PC-3 (cell line): ENCODE measurements around the gene HASPIN. TPM values are rescaled to one million over a fixed set of nuclear protein-coding genes. Genes with fewer than 3 reads are reported as not detected.
"Not testable (repeated sequence)": the region's sequence is repeated elsewhere in the genome, so short reads cannot be mapped to it uniquely, and the experiment has no call there.

ENCODE experiments used
- ATAC-seq: fragments of 200-7000 bp; cut with Tn5 transposase; 2 replicates; pipeline ENCODE4 v1.9.1; 2020; ENCODE audit warnings: mild to moderate bottlenecking, moderate library complexity
- BruUV-seq: library from RNA; stranded (reverse); fragments of 400-500 nt; replicated peaks from 2 replicates; lab custom pipeline; 2021; lab: Mats Ljungman, UMichigan
- CTCF ChIA-PET: fragments of 300-600 bp; sonication (Branson Sonifier 250); formaldehyde crosslinking; loops from one replicate; lab custom pipeline; 2022; ENCODE audit warnings: antibody characterized with exemption; lab: Charles Lee
- POLR2A ChIA-PET: fragments of 300-600 bp; sonication (Branson Sonifier 250); formaldehyde crosslinking; loops from one replicate; lab custom pipeline; 2022; ENCODE audit warnings: antibody characterized with exemption; ENCODE audit not compliant: unreplicated experiment; lab: Charles Lee
- DNase-seq: peaks from one replicate; pipeline ENCODE4 v3.0.0-alpha.2; 2015
- H2AFZ ChIP-seq: fragments of 300-600 bp; sonication (generic); 2 replicates; pipeline ENCODE4 v1.6.0; 2016; ENCODE audit warnings: antibody characterized with exemption, low read length
- H3F3A ChIP-seq: fragments of 300-600 bp; sonication (generic); one replicate; pipeline ENCODE4 v1.6.0; 2017; ENCODE audit warnings: antibody characterized with exemption, low read length, control low read depth, mild to moderate bottlenecking; ENCODE audit not compliant: unreplicated experiment
- H3K27ac ChIP-seq: fragments of 300-600 bp; sonication (generic); 2 replicates; pipeline ENCODE4 v1.5.1; 2016; ENCODE audit warnings: mild to moderate bottlenecking, low read length
- H3K27me3 ChIP-seq: fragments of 300-600 bp; sonication (generic); 2 replicates; pipeline ENCODE4 v1.6.1; 2016; ENCODE audit warnings: low read length, mixed read lengths
- H3K36me3 ChIP-seq: fragments of 300-600 bp; sonication (generic); 2 replicates; pipeline ENCODE4 v1.6.1; 2016; ENCODE audit warnings: low read depth, mixed run types, low read length, mixed read lengths
- H3K4me1 ChIP-seq: fragments of 300-600 bp; sonication (generic); 2 replicates; pipeline ENCODE4 v1.5.1; 2016; ENCODE audit warnings: low read length; ENCODE audit not compliant: insufficient read depth
- H3K4me2 ChIP-seq: fragments of 300-600 bp; sonication (generic); 2 replicates; pipeline ENCODE4 v1.6.0; 2016; ENCODE audit warnings: low read length
- H3K4me3 ChIP-seq: fragments of 300-600 bp; sonication (generic); 2 replicates; pipeline ENCODE4 v1.5.1; 2016; ENCODE audit warnings: mild to moderate bottlenecking, low read length, mixed read lengths
- H3K79me2 ChIP-seq: fragments of 300-600 bp; sonication (generic); 2 replicates; pipeline ENCODE4 v1.6.1; 2017; ENCODE audit warnings: low read length, mixed read lengths
- H3K9ac ChIP-seq: fragments of 300-600 bp; sonication (generic); 2 replicates; pipeline ENCODE4 v1.6.0; 2016; ENCODE audit warnings: mild to moderate bottlenecking, low read length
- H3K9me2 ChIP-seq: fragments of 300-600 bp; sonication (generic); replicated peaks from 2 replicates; pipeline ENCODE4 v1.6.1; 2016; ENCODE audit warnings: mixed run types, low read length, mixed read lengths
- H3K9me3 ChIP-seq: fragments of 300-600 bp; sonication (generic); 2 replicates; pipeline ENCODE4 v1.6.1; 2016; ENCODE audit warnings: low read length, mixed read lengths
- H4K20me1 ChIP-seq: fragments of 300-600 bp; sonication (generic); 2 replicates; pipeline ENCODE4 v1.6.1; 2016; ENCODE audit warnings: low read length, mixed read lengths
- EZH2 ChIP-seq: fragments of 300-600 bp; sonication (generic); IDR thresholded peaks from one replicate; pipeline ENCODE4 v1.6.1; 2017; ENCODE audit warnings: antibody characterized with exemption, mild to moderate bottlenecking, low read length; ENCODE audit not compliant: unreplicated experiment
- EZH2phosphoT487 ChIP-seq: fragments of 300-600 bp; sonication (generic); IDR thresholded peaks from 2 replicates; pipeline ENCODE4 v1.6.1; 2018; ENCODE audit warnings: mild to moderate bottlenecking, antibody characterized with exemption, low read length, borderline replicate concordance
- intact Hi-C: fragments of 100-400 bp; cut with micrococcal nuclease; formaldehyde crosslinking; loops from 2 replicates; pipeline ENCODE4 v1.9.0; 2023
- total RNA-seq: library from RNA; depleted of rRNA; stranded (reverse); fragments of >200 nt; gene quantifications from 2 replicates; pipeline ENCODE4 v1.2.3, GENCODE V29; 2014
- TF ChIP-seq, protein P1 (sequence below): fragments of 300-600 bp; sonication (generic); conservative IDR thresholded peaks from 2 replicates; pipeline ENCODE4 v1.5.1; 2017; ENCODE audit warnings: antibody characterized with exemption, low read depth, mild to moderate bottlenecking, low read length

The HASPIN gene
- total RNA-seq, 1 experiment from 2014 or later = 10.6 TPM

DNA sequence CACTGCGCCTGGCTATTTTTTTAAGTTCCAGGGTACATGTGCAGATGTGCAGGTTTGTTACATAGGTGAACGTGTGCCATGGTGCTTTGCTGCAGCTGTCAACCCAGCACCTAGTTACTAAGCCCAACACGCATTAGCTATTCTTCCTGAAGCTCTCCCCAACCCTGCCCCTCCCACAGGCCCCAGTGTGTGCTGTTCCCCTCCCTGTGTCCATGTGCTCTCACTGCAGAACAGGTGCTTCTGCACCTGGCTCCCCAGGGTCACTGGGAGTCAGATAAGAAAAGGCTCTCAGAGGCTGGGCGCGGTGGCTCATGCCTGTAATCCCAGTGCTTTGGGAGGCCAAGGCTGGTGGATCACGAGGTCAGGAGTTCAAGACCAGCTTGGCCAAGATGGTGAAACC, 6.2 kb downstream of the HASPIN start:
- Histone ChIP-seq H3K79me2 (peaks cover 30% of the 10 kb centered on the region), H3K27ac (no peak overlapping the region), H4K20me1 (peaks cover 9% of the 10 kb centered on the region; the same call in 1 of the 2 replicates), H3K4me2 (no peak overlapping the region), H3F3A (no peaks in the 10 kb centered on the region), H3K4me3 (no peak overlapping the region), H3K9me2 (no peaks in the 10 kb centered on the region), H3K9me3 (no peaks in the 10 kb centered on the region), H2AFZ (no peak overlapping the region), H3K9ac (no peak overlapping the region), H3K27me3 (no peaks in the 10 kb centered on the region), H3K4me1 (peaks cover 18% of the 10 kb centered on the region), H3K36me3 (peaks cover 11% of the 10 kb centered on the region; the same call in 1 of the 2 replicates)
- BruUV-seq = no TSS peak
- intact Hi-C loops = loop anchor here (5.0 kb wide), 1 partner anchor 48 kb away; no protein-coding TSS in a partner anchor
- ChIA-PET POLR2A (interaction anchor here (0.6 kb wide), 1 partner anchor 253 kb away, joined by 4 read pairs; no protein-coding TSS in a partner anchor), CTCF (no interaction called here)
- ATAC-seq (no peak), DNase-seq (no peak)
- no peak for TF ChIP-seq EZH2

DNA sequence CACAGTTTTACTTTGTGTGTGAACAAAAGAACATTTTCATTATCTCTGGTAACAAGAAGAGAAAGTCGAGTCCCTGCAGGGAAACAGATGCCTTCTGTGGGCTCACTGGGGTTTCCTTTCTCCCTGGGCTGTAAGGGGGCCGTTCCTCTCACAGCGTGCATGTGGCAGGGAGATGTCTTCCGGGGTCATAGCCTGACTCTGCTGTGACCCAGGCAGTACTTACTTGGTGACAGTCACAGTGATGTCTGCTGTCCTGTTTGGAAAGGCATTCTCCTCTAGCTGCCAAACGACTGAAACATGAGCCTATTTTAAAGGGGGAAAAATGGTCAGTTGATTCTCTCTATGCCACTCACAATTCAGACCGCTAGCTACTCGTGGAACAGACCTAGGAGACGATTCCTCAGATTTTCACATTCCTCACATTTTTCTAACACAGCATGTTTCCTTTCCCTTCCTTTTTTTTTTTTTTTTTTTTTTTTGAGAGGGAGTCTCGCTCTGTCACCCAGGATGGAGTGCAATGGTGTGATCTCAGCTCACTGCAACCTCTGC, 7.3 kb downstream of the HASPIN start:
- peaks cover 7% of the 10 kb centered on the region for H3K4me1 ChIP-seq
- ChIA-PET CTCF (no interaction called here), POLR2A (no interaction called here)
- no peak overlapping the region for H3K9ac ChIP-seq
- H3K27ac ChIP-seq = no peak overlapping the region
- H3K4me2 ChIP-seq = no peak overlapping the region
- peaks cover 6% of the 10 kb centered on the region; the same call in 1 of the 2 replicates for H3K36me3 ChIP-seq
- no peaks in the 10 kb centered on the region for H4K20me1 ChIP-seq
- no peak overlapping the region for H2AFZ ChIP-seq
- intact Hi-C loops = loop anchor here (5.0 kb wide), 1 partner anchor 49 kb away; no protein-coding TSS in a partner anchor
- ATAC-seq (no peak), DNase-seq (no peak)
- BruUV-seq = no TSS peak
- no peaks in the 10 kb centered on the region for H3K9me3 ChIP-seq
- no peaks in the 10 kb centered on the region for H3K9me2 ChIP-seq
- H3K4me3 ChIP-seq = no peak overlapping the region
- peaks cover 19% of the 10 kb centered on the region for H3K79me2 ChIP-seq
- no peak for TF ChIP-seq EZH2phosphoT487
- TF ChIP-seq, protein P1, sequence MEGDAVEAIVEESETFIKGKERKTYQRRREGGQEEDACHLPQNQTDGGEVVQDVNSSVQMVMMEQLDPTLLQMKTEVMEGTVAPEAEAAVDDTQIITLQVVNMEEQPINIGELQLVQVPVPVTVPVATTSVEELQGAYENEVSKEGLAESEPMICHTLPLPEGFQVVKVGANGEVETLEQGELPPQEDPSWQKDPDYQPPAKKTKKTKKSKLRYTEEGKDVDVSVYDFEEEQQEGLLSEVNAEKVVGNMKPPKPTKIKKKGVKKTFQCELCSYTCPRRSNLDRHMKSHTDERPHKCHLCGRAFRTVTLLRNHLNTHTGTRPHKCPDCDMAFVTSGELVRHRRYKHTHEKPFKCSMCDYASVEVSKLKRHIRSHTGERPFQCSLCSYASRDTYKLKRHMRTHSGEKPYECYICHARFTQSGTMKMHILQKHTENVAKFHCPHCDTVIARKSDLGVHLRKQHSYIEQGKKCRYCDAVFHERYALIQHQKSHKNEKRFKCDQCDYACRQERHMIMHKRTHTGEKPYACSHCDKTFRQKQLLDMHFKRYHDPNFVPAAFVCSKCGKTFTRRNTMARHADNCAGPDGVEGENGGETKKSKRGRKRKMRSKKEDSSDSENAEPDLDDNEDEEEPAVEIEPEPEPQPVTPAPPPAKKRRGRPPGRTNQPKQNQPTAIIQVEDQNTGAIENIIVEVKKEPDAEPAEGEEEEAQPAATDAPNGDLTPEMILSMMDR = no peak
- no peak for TF ChIP-seq EZH2
- no peaks in the 10 kb centered on the region for H3K27me3 ChIP-seq
- H3F3A ChIP-seq = no peaks in the 10 kb centered on the region

DNA sequence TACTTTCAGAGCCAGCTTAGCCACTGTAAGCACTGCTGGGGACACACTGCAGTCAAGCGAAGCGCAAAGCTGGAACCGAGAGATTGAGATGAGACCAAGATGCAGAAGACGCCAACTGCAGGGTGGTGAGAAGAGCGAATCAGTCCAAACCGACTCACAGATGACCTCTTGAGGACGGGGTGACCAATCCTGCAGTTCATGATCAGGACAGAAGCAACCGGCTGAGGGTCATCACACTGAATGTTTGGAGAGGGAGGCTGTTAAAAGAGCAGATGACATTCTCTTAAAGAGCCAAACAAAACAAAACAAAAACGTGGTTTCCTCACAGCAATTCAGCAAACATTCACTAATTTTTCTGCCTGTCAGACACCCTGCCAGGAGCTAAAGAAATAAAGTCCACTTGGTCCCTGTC, 8.5 kb downstream of the HASPIN start:
- no peak overlapping the region for H3K4me2 ChIP-seq
- H3K4me3 ChIP-seq = no peak overlapping the region
- H3K79me2 ChIP-seq = peaks cover 7% of the 10 kb centered on the region
- H3K9me3 ChIP-seq = no peaks in the 10 kb centered on the region
- H3K9ac ChIP-seq = no peak overlapping the region
- intact Hi-C loops = loop anchor here (5.0 kb wide), 1 partner anchor 50 kb away; no protein-coding TSS in a partner anchor
- no peaks in the 10 kb centered on the region for H3F3A ChIP-seq
- no TSS peak for BruUV-seq
- no peak overlapping the region for H3K27ac ChIP-seq
- ATAC-seq (no peak), DNase-seq (no peak)
- no peaks in the 10 kb centered on the region for H4K20me1 ChIP-seq
- H2AFZ ChIP-seq = no peak overlapping the region
- TF ChIP-seq EZH2 = no peak
- TF ChIP-seq, protein P1 = no peak
- TF ChIP-seq EZH2phosphoT487 = no peak
- POLR2A ChIA-PET = no interaction called here
- peaks cover 4% of the 10 kb centered on the region; the same call in 1 of the 2 replicates for H3K36me3 ChIP-seq
- CTCF ChIA-PET = no interaction called here
- no peaks in the 10 kb centered on the region for H3K27me3 ChIP-seq
- no peaks in the 10 kb centered on the region for H3K9me2 ChIP-seq
- peaks cover 6% of the 10 kb centered on the region; the same call in 1 of the 2 replicates for H3K4me1 ChIP-seq

DNA sequence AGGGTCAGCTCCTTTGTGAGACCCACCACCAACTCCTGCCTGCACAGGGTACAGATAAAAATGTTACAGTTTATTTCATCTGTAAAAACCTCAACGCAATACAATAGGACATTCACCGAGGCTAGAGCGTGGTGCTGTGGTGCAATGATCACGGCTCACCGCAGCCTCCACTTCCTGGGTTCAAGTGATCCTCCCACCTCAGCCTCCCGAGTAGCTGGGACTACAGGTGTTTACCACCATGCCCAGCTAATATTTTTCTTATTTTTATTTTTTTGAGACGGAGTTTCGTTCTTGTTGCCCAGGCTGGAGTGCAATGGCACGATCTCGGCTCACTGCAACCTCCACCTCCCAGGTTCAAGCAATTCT, 11.2 kb downstream of the HASPIN start:
- peaks cover 13% of the 10 kb centered on the region for H3K4me1 ChIP-seq
- BruUV-seq, H3K4me3 ChIP-seq, H3K9me3 ChIP-seq, H2AFZ ChIP-seq, H3K79me2 ChIP-seq, H4K20me1 ChIP-seq, ATAC-seq, DNase-seq, H3K36me3 ChIP-seq, H3K9ac ChIP-seq, H3K4me2 ChIP-seq, H3K27ac ChIP-seq, H3F3A ChIP-seq, POLR2A ChIA-PET, H3K9me2 ChIP-seq, H3K27me3 ChIP-seq: not testable (repeated sequence)
- intact Hi-C loops = loop anchor here (5.0 kb wide), 1 partner anchor 53 kb away; no protein-coding TSS in a partner anchor
- CTCF ChIA-PET = interaction anchor here (0.6 kb wide), 1 partner anchor 204 kb away, joined by 3 read pairs; no protein-coding TSS in a partner anchor
